SU-DHL-6 (cell line): ENCODE data around the gene LDAH.

ENCODE experiments used
- CTCF ChIP-seq: fragments of 200-600 bp; sonication (generic); IDR thresholded peaks from one replicate; pipeline ENCODE4 v1.5.1; 2017; ENCODE audit warnings: antibody characterized with exemption, mild to moderate bottlenecking, low read length, moderate library complexity; ENCODE audit not compliant: insufficient read depth, poor library complexity, severe bottlenecking
- EZH2phosphoT487 ChIP-seq: fragments of 200-600 bp; sonication (generic), shearing (Covaris generic); conservative IDR thresholded peaks from 2 replicates; pipeline ENCODE4 v1.6.1; 2018; ENCODE audit warnings: mild to moderate bottlenecking, antibody characterized with exemption, low read length, moderate library complexity, mixed read lengths

DNA sequence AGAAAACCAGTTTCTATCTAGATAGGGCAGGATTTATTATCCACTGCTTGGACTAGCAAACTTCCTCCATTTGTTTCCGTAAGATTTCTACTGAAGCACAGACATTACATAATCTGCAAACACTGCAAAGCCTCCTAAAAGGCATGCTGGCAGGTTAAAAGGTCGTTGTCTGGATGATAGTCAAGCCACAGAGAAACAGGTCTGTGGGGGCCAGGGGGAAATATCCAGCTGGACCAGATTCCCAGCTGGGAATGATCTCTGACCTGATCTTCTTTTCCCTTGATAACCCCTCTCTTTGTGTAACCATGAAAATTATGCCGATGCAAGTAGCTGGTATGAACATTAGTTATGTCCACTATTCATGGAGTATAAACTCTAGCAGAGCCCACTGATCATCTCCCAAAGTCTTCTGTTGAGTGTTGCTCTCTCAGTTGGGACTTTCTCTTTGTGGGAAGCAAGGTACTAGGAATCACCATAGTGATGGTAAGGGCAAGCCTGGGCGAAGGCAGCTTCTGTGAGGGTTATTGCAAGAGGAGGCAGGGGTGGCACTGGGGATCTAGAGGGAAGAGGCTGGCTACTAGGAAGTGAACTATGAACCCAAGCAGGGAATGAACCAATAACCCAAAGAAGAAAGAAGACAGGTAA lies 94.7 kb downstream of the LDAH start:
- TF ChIP-seq CTCF (no peak), EZH2phosphoT487 (no peak)
